GM12891 (cell line): ENCODE data around the gene SBK2.

Experiments used
- POLR2A ChIP-seq: IDR thresholded peaks from 2 replicates; pipeline ENCODE4 v1.6.1; 2011; ENCODE audit warnings: low read depth, low read length, control low read depth
- POLR2AphosphoS5 ChIP-seq: IDR thresholded peaks from 2 replicates; pipeline ENCODE4 v1.6.1; 2011; ENCODE audit warnings: low read depth, low read length, control low read depth
- POU2F2 ChIP-seq: IDR thresholded peaks from 2 replicates; pipeline ENCODE4 v1.6.1; 2011; ENCODE audit warnings: low read depth, mild to moderate bottlenecking, control low read depth, low read length, moderate library complexity
- SPI1 ChIP-seq: IDR thresholded peaks from 2 replicates; pipeline ENCODE4 v1.6.1; 2011; ENCODE audit warnings: low read depth, low read length, control low read depth
- TAF1 ChIP-seq: IDR thresholded peaks from 2 replicates; pipeline ENCODE4 v1.6.1; 2011; ENCODE audit warnings: low read depth, low read length, control low read depth

- TF ChIP-seq POLR2A = no peak
- no peak for TF ChIP-seq POLR2AphosphoS5
- TF ChIP-seq TAF1 = no peak
- no peak for TF ChIP-seq SPI1
- no peak for TF ChIP-seq POU2F2
These were observed 53.0 kb downstream of the SBK2 start for GRCh38 chr19:55483706-55484592.
